Measurements from ENCODE around the gene CNTNAP2. TPM values are rescaled to one million over a fixed set of nuclear protein-coding genes. Genes with fewer than 3 reads are reported as not detected.

CNTNAP2 gene
- total and polyA plus RNA-seq, 2 of the 4 experiments (the other 2 are of a cell fraction): not detected

GRCh38 chr7:147818317-147818716 is 1701.7 kb downstream of the CNTNAP2 start:
- Histone ChIP-seq H3K18ac (ENCODE audit: low read depth, low read length) (no peak overlapping the region), H3K27ac (ENCODE audit: insufficient read depth, low read length) (no peak overlapping the region), H3K23ac (ENCODE audit: low read depth, low read length) (no peak overlapping the region), H3K4ac (ENCODE audit: low read depth, low read length) (no peak overlapping the region), H2BK120ac (ENCODE audit: low read depth, low read length) (no peak overlapping the region), H3K79me1 (ENCODE audit: low read depth in 1 of 2, low read length in 2 of 2) (no peaks in the 10 kb centered on the region), H2BK20ac (ENCODE audit: low read depth, low read length) (no peak overlapping the region), H4K91ac (ENCODE audit: insufficient read depth, low read depth, low read length) (no peak overlapping the region), H3K56ac (ENCODE audit: extremely low read depth, insufficient read depth, low read length) (no peak overlapping the region), H3K14ac (replicated peaks; ENCODE audit: low read depth, low read length) (no peak overlapping the region), H4K5ac (ENCODE audit: low read depth, low read length) (no peak overlapping the region), H3K9me1 (ENCODE audit: insufficient read depth, low read length) (no peaks in the 10 kb centered on the region), H2AK5ac (ENCODE audit: low read depth, low read length) (no peak overlapping the region), H3K27me3 (ENCODE audit: control insufficient read depth, insufficient read depth, low read length) (no peaks in the 10 kb centered on the region), H4K8ac (ENCODE audit: low read depth in 2 of 2, low read length in 2 of 2) (no peak overlapping the region), H3K9me3 (ENCODE audit: control insufficient read depth, insufficient read depth, low read length) (peaks cover 2% of the 10 kb centered on the region; the same call in 1 of the 2 replicates), H2BK5ac (ENCODE audit: low read depth, low read length, poor library complexity, severe bottlenecking) (no peak overlapping the region), H3K9ac (ENCODE audit: low read depth, low read length) (no peak overlapping the region), H2AK9ac (replicated peaks; ENCODE audit: low read depth, low read length, poor library complexity) (no peak overlapping the region), H2BK15ac (ENCODE audit: low read depth, low read length) (no peak overlapping the region), H4K20me1 (ENCODE audit: insufficient read depth, low read length) (no peaks in the 10 kb centered on the region), H2AFZ (replicated peaks; ENCODE audit: low read length, poor library complexity) (no peak overlapping the region), H3K4me2 (ENCODE audit: low read depth, low read length) (no peak overlapping the region), H3K36me3 (ENCODE audit: control insufficient read depth, insufficient read depth, low read length) (no peaks in the 10 kb centered on the region), H3K4me1 (ENCODE audit: control insufficient read depth, insufficient read depth, low read length) (no peaks in the 10 kb centered on the region), H3K4me3 (ENCODE audit: insufficient read depth, low read depth, low read length) (no peak overlapping the region)
- in situ Hi-C loops (cut with MboI; ENCODE audit: low sequenced_read_pairs): no loop called here
- ChIA-PET POLR2A (ENCODE audit: unreplicated experiment) (no interaction called here), CTCF (no interaction called here)
- no CpG with 5 or more reads among the region's 4 CpGs for WGBS, 2 experiments (ENCODE audit: extremely low coverage in 2 of 2, insufficient read length in 1 of 2)
- ATAC-seq (ENCODE audit: low read depth) (no peak), DNase-seq (no peak)
- intact Hi-C loops (cut with micrococcal nuclease): no loop called here
- BruUV-seq (replicated peaks): no TSS peak
- no peak for TF ChIP-seq MAFK (IDR thresholded peaks at IDR 0.05; ENCODE audit: low read depth, low read length)
- TF ChIP-seq CTCF (conservative IDR thresholded peaks at IDR 0.05; ENCODE audit: low read depth, low read length): no peak
- TF ChIP-seq MAZ (IDR thresholded peaks at IDR 0.05; ENCODE audit: borderline replicate concordance, low read depth, low read length): no peak
- TF ChIP-seq RAD21 (IDR thresholded peaks at IDR 0.05; ENCODE audit: low read length): no peak
- TF ChIP-seq MXI1 (IDR thresholded peaks at IDR 0.05; ENCODE audit: borderline replicate concordance, low read depth, low read length): no peak
- no peak for TF ChIP-seq BHLHE40 (IDR thresholded peaks at IDR 0.05; ENCODE audit: low read depth, low read length)
- no peak for TF ChIP-seq CHD1 (IDR thresholded peaks at IDR 0.05; ENCODE audit: low read depth, low read length)
- TF ChIP-seq CEBPB (IDR thresholded peaks at IDR 0.05; ENCODE audit: low read depth, low read length): no peak
- TF ChIP-seq ELK1 (IDR thresholded peaks at IDR 0.05; ENCODE audit: borderline replicate concordance, low read depth, low read length): no peak
- TF ChIP-seq, protein P1, sequence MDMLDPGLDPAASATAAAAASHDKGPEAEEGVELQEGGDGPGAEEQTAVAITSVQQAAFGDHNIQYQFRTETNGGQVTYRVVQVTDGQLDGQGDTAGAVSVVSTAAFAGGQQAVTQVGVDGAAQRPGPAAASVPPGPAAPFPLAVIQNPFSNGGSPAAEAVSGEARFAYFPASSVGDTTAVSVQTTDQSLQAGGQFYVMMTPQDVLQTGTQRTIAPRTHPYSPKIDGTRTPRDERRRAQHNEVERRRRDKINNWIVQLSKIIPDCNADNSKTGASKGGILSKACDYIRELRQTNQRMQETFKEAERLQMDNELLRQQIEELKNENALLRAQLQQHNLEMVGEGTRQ (IDR thresholded peaks at IDR 0.05; ENCODE audit: low read depth, low read length): no peak
- TF ChIP-seq RCOR1 (IDR thresholded peaks at IDR 0.05; ENCODE audit: insufficient replicate concordance, low read length): no peak
- TF ChIP-seq FOS (IDR thresholded peaks at IDR 0.05; ENCODE audit: low read depth, low read length): no peak
- no peak for TF ChIP-seq POLR2A (IDR thresholded peaks at IDR 0.05; ENCODE audit: low read depth, low read length)
- TF ChIP-seq SMC3 (IDR thresholded peaks at IDR 0.05; ENCODE audit: low read depth, low read length): no peak
- TF ChIP-seq NFE2L2 (IDR thresholded peaks at IDR 0.05; ENCODE audit: low read depth, low read length): no peak
- no peak for TF ChIP-seq RFX5 (IDR thresholded peaks at IDR 0.05; ENCODE audit: low read depth, low read length)
- dilution Hi-C loops (cut with HindIII; ENCODE audit: low sequenced_read_pairs, unreplicated experiment): no loop called here
